Measurements from ENCODE around the gene ZNF846. TPM values are rescaled to one million over a fixed set of nuclear protein-coding genes. Genes with fewer than 3 reads are reported as not detected.
A peak's percentile ranks its signal among the peaks of the same experiment; 100 is the strongest.
"Not testable (repeated sequence)": the region's sequence is repeated elsewhere in the genome, so short reads cannot be mapped to it uniquely, and the experiment has no call there.

The ZNF846 gene
- total RNA-seq, 2 donors from 2014 or later = 7.7 to 10.5 TPM

DNA sequence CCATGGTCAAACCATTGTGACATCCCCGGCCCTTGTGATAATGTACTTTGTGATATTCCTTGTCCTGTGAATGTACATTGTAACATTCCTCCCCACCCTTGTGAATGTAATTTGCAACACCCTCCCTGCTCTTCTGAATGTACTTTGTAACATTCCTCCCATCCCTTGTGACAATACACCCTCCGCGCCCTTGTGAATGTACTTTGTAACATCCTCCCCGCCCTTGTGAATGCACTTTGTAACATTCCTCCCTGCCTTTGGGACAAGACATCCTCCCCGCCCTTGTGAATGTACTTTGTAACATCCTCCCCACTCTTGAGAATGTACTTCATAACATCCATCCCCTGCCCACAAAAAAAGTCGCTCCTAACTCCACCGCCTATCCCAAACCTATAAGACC, 17.1 kb downstream of the ZNF846 start:
- DNase-seq (no peak), ATAC-seq (replicated peaks in 1 of 2) (no peak)
- H3K27ac Mint-ChIP-seq = no peak overlapping the region
- no peaks in the 10 kb centered on the region for H3K4me1 Mint-ChIP-seq (ENCODE audit: low read depth)
- no peak overlapping the region for H3K4me3 Mint-ChIP-seq
- peaks cover 14 to 15% of the 10 kb centered on the region in 2 donors for H3K36me3 Mint-ChIP-seq (ENCODE audit: insufficient read depth in 2 of 2)
- H3K27me3 Mint-ChIP-seq (ENCODE audit: low read depth) = no peaks in the 10 kb centered on the region
- H3K9me3 Mint-ChIP-seq = peaks cover 7 to 18% of the 10 kb centered on the region in 2 donors

DNA sequence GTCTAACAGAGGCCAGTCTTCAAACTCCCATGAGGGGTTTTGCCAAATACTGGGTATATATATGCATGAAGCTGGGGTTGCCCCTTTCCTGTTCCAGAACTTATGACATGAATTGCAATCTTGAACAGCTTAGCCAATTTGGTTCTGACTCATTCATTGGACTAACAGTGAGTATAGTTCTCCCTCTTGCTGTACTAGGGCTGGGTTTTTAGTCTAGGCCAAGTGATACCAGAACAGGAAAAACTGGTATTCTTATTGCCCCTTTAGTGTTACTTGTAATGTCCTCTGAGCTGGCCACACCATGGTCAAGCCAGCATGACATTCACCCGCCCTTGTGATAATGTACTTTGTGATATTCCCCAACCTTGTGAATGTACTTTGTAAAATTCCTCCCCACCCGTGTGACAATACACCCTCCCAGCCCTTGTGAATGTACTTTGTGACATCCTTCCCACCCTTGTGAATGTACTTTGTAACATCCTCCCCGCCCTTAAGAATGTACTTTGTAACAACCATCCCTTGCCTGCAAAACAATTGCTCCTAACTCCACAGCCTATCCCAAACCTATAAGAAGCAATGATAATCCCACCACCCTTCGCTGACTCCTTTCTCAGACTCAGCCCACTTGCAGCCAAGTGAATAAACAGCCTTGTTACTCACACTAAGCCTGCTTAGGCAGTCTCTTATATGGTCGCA, 26.9 kb downstream of the ZNF846 start:
- ATAC-seq (replicated peaks in 1 of 2) = no peak
- Mint-ChIP-seq H3K9me3 (peaks cover 11 to 12% of the 10 kb centered on the region in 2 donors), H3K27me3 (ENCODE audit: low read depth) (no peaks in the 10 kb centered on the region), H3K27ac (no peak overlapping the region), H3K4me1 (ENCODE audit: low read depth) (no peaks in the 10 kb centered on the region), H3K4me3 (no peak overlapping the region), H3K36me3 (ENCODE audit: insufficient read depth in 2 of 2) (peaks cover 8 to 13% of the 10 kb centered on the region in 2 donors)
- no peak for DNase-seq

- Mint-ChIP-seq H3K9me3 (peaks cover 0 to 3% of the 10 kb centered on the region in 2 donors), H3K27me3 (ENCODE audit: low read depth) (no peaks in the 10 kb centered on the region)
Measured at GRCh38 chr19:9735986-9736385, 32.6 kb downstream of the ZNF846 start.

DNA sequence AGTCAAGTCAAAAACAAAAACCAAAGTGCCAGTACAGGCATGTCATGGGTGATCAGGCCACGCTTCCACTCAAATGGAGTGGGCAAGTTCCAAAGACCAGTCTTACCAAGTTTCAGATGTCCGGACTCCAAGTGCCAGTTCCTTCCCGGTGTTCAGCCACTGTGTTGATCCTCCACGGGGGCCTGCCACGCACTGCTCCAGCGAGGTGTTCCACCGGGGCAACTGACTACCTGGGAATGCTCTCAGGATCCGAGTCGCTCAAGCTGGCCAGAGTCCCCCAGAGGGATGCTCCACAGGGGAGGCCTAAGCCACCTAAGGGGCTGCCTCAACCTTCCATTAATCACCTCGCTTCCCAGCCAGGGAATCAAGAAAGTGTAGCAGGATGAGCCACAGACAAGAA, 38.5 kb downstream of the ZNF846 start:
- H3K9me3 Mint-ChIP-seq = peaks cover 0 to 10% of the 10 kb centered on the region in 2 donors
- H3K27ac Mint-ChIP-seq = not testable (repeated sequence)

More at GRCh38 chr19:9735986-9736385, 32.6 kb downstream of the ZNF846 start:
- H3K36me3 Mint-ChIP-seq (ENCODE audit: insufficient read depth in 2 of 2) = peaks cover 2 to 6% of the 10 kb centered on the region in 2 donors
- H3K27ac Mint-ChIP-seq = no peak overlapping the region
- no peak for ATAC-seq (replicated peaks in 1 of 2)
- no peak for DNase-seq
- no peaks in the 10 kb centered on the region for H3K4me1 Mint-ChIP-seq (ENCODE audit: low read depth)
- H3K4me3 Mint-ChIP-seq = no peak overlapping the region

DNA sequence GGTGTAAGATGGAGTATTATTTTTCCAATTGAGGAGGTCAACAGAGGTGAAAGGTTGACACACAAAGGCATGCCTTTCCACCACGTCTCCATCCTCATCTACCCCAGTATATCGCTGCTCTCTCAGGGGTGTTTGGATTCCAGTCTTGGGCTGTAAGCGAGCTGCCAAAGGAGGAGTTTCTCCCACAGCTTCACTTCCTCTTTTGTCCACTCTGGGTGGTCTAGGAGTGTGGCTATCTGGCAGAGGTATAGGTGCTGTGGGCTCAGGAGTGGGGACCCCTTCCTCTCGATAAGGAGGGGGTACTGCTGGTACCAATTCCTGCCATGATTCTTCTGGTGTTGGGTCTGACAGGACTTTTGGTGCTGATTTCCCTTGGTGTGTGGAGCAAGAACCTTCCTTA, 39.4 kb downstream of the ZNF846 start:
- Mint-ChIP-seq H3K36me3 (ENCODE audit: insufficient read depth in 2 of 2) (peaks cover 2 to 5% of the 10 kb centered on the region in 2 donors), H3K4me3 (no peak overlapping the region), H3K9me3 (peaks cover 0 to 16% of the 10 kb centered on the region in 2 donors), H3K4me1 (ENCODE audit: low read depth) (no peaks in the 10 kb centered on the region), H3K27ac (no peak overlapping the region), H3K27me3 (ENCODE audit: low read depth) (no peaks in the 10 kb centered on the region)
- ATAC-seq (replicated peaks in 1 of 2) (no peak), DNase-seq (no peak)

More for the DNA sequence above, 38.5 kb downstream of the ZNF846 start:
- not testable (repeated sequence) for H3K4me1 Mint-ChIP-seq (ENCODE audit: low read depth); DNase-seq; H3K27me3 Mint-ChIP-seq (ENCODE audit: low read depth); ATAC-seq (replicated peaks in 1 of 2); H3K4me3 Mint-ChIP-seq; H3K36me3 Mint-ChIP-seq (ENCODE audit: insufficient read depth in 2 of 2)

GRCh38 chr19:9727644-9728043, 40.9 kb downstream of the ZNF846 start:
- Mint-ChIP-seq H3K27ac (no peak overlapping the region), H3K27me3 (ENCODE audit: low read depth) (no peaks in the 10 kb centered on the region), H3K4me3 (no peak overlapping the region), H3K9me3 (peaks cover 3 to 18% of the 10 kb centered on the region in 2 donors), H3K4me1 (ENCODE audit: low read depth) (no peaks in the 10 kb centered on the region), H3K36me3 (ENCODE audit: insufficient read depth in 2 of 2) (peaks cover 2 to 8% of the 10 kb centered on the region in 2 donors)
- DNase-seq = no peak
- no peak for ATAC-seq (replicated peaks in 1 of 2)

DNA sequence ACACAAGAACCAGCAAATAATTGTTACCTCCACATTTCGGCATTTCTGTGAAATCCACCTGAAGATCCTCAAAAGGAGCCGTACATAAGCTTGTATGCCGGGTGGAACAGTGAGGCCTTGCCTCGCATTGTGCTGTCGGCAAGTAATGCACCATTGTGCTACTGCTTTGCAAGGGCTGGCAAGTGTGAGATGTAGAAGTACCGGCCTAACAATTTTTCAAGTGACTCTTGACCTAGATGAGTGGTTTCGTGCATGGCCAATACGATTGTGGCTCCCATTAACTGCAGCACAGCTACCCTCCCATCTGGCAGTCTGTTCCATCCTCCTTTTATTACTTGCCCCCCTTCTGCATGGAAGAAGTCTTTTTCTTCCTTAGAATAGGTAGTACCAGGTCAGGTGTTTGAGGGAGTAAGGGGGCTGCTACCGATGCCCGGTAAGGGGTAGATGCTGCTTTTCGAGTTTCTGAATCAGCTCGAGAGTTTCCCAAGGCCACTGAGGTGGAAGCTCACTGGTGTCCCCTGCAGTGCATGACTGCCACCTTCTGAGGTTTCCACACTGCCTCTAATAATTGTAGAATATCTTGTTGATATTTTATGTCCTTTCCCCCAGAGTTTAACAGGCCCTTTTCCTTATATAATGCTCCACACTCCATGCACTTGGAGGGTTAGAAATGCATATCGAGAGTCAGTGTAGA, 42.9 kb downstream of the ZNF846 start:
- H3K4me3 Mint-ChIP-seq; H3K27me3 Mint-ChIP-seq (ENCODE audit: low read depth); H3K4me1 Mint-ChIP-seq (ENCODE audit: low read depth); H3K36me3 Mint-ChIP-seq (ENCODE audit: insufficient read depth in 2 of 2); ATAC-seq (replicated peaks in 1 of 2); DNase-seq; H3K27ac Mint-ChIP-seq: not testable (repeated sequence)
- H3K9me3 Mint-ChIP-seq = peaks cover 3 to 18% of the 10 kb centered on the region in 2 donors

GRCh38 chr19:9724157-9724556, 44.4 kb downstream of the ZNF846 start:
- Mint-ChIP-seq H3K9me3 (peaks cover 3 to 16% of the 10 kb centered on the region in 2 donors), H3K4me1 (ENCODE audit: low read depth) (peaks cover 8% of the 10 kb centered on the region), H3K36me3 (ENCODE audit: insufficient read depth in 2 of 2) (peaks cover 5 to 6% of the 10 kb centered on the region in 2 donors), H3K27me3 (ENCODE audit: low read depth) (peaks cover 10% of the 10 kb centered on the region), H3K4me3 (no peak overlapping the region), H3K27ac (no peak overlapping the region)
- no peak for ATAC-seq (replicated peaks in 1 of 2)
- no peak for DNase-seq

DNA sequence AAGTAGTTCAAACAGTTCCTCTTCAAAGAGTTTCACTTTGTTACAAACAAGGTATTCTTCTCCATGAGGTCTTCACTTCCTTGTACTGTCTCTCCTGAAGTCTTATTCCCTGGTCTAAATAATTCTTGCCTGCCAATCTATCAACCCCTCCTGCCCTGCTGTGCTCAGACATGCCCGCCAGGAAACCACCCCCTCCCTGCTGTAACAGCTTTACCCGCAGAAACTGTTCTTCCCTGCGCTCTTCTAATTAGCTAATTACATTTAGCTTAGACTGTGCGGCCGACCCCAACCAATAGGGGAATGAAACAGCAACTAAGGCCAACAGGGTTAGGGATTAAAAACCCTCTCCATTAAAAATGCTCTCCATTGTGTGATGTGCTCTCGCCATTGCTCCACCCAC, 46.7 kb downstream of the ZNF846 start:
- Mint-ChIP-seq H3K4me3 (peak overlapping the region; percentile 8 to 58), H3K36me3 (ENCODE audit: insufficient read depth in 2 of 2) (peaks cover 6 to 8% of the 10 kb centered on the region in 2 donors), H3K27ac (no peak overlapping the region), H3K4me1 (ENCODE audit: low read depth) (peaks cover 8% of the 10 kb centered on the region), H3K27me3 (ENCODE audit: low read depth) (peaks cover 17% of the 10 kb centered on the region), H3K9me3 (peaks cover 3 to 17% of the 10 kb centered on the region in 2 donors)
- no peak for DNase-seq
- no peak for ATAC-seq (replicated peaks in 1 of 2)

DNA sequence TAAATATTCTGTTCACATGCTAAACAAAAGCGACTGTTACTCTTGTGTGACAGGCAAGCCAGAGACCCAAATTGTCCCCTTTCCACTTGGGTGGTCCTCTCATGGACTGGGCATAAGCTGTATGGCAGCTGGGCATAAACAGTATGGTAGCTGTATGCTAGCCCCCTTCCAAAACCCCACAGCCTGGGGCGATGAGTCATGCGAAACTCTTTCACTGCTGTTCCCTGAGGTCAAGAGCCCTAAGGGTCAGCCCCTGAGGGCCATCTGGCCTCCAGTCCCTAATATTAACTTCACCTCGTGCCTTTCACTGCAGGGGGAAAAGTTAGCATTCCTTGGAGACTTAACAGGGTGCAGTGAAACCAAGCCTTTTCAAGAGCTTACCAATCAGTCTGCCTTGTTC, 48.0 kb downstream of the ZNF846 start:
- H3K9me3 Mint-ChIP-seq = peaks cover 3 to 16% of the 10 kb centered on the region in 2 donors
- DNase-seq (no peak), ATAC-seq (replicated peaks in 1 of 2) (no peak)
- peaks cover 8% of the 10 kb centered on the region for H3K4me1 Mint-ChIP-seq (ENCODE audit: low read depth)
- peaks cover 17% of the 10 kb centered on the region for H3K27me3 Mint-ChIP-seq (ENCODE audit: low read depth)
- no peak overlapping the region for H3K27ac Mint-ChIP-seq
- H3K4me3 Mint-ChIP-seq = no peak overlapping the region
- H3K36me3 Mint-ChIP-seq (ENCODE audit: insufficient read depth in 2 of 2) = peaks cover 6 to 8% of the 10 kb centered on the region in 2 donors

DNA sequence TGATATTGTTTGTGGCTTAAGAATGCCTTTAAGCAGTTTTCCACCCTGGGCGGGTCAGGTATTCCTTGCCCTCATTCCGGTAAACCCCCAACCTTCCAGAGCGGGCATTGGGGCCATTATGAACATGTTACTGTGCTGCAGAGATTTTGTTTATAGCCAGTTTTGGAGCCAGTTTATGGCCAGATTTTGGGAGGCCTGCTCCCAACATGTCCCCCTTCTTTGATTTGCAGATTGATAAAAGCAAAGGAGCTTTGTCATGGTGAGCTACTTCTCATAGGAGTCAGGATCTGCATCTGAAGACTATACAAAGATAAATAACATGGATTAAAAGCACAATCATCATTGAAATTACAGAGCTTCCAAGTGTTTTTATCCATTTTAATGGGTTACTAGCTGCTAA, 56.7 kb downstream of the ZNF846 start:
- no peak for ATAC-seq (replicated peaks in 1 of 2)
- H3K9me3 Mint-ChIP-seq = peaks cover 6 to 14% of the 10 kb centered on the region in 2 donors

GRCh38 chr19:9709305-9709704, 59.2 kb downstream of the ZNF846 start:
- Mint-ChIP-seq H3K4me1 (ENCODE audit: low read depth) (no peaks in the 10 kb centered on the region), H3K27ac (no peak overlapping the region), H3K4me3 (no peak overlapping the region), H3K27me3 (ENCODE audit: low read depth) (no peaks in the 10 kb centered on the region), H3K36me3 (ENCODE audit: insufficient read depth in 2 of 2) (peaks cover 10 to 13% of the 10 kb centered on the region in 2 donors), H3K9me3 (peaks cover 6 to 14% of the 10 kb centered on the region in 2 donors)
- no peak for ATAC-seq (replicated peaks in 1 of 2)
- no peak for DNase-seq

More for the DNA sequence above, 56.7 kb downstream of the ZNF846 start:
- H3K36me3 Mint-ChIP-seq (ENCODE audit: insufficient read depth in 2 of 2) = peaks cover 10 to 13% of the 10 kb centered on the region in 2 donors
- no peak for DNase-seq
- no peaks in the 10 kb centered on the region for H3K4me1 Mint-ChIP-seq (ENCODE audit: low read depth)
- no peak overlapping the region for H3K27ac Mint-ChIP-seq
- no peaks in the 10 kb centered on the region for H3K27me3 Mint-ChIP-seq (ENCODE audit: low read depth)
- H3K4me3 Mint-ChIP-seq = no peak overlapping the region

DNA sequence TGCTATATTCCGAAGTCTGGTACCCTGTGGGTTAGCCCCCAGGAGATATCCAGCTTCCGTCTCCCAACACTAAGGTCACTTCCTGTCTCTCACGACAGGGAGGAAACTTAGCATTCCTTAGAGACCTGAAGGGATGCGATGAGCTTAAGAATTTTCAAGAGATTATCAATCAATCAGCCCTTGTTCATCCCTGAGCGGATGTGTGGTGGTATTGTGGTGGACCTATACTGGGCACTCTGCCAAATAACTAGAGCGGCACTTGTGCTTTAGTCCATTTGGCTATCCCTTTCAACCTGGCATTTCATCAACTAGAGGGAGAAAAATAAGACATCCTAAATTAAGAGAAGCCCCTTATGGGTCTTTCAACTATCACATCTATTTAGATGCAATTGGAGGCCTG, 62.7 kb downstream of the ZNF846 start:
- ATAC-seq (replicated peaks in 1 of 2) = no peak

More for the DNA sequence above, 62.7 kb downstream of the ZNF846 start:
- no peak overlapping the region for H3K27ac Mint-ChIP-seq
- H3K9me3 Mint-ChIP-seq = peaks cover 0 to 4% of the 10 kb centered on the region in 2 donors
- H3K36me3 Mint-ChIP-seq (ENCODE audit: insufficient read depth in 2 of 2) = peaks cover 4 to 5% of the 10 kb centered on the region in 2 donors
- no peak for DNase-seq
- H3K4me3 Mint-ChIP-seq = no peak overlapping the region
- H3K4me1 Mint-ChIP-seq (ENCODE audit: low read depth) = peaks cover 9% of the 10 kb centered on the region
- no peaks in the 10 kb centered on the region for H3K27me3 Mint-ChIP-seq (ENCODE audit: low read depth)

Data from activated T-cell treated with anti-CD3 and anti-CD28 coated beads, Interleukin-2, amount 50 U/mL, for 72 hours (primary cell).